Stimulated activated CD8-positive, alpha-beta memory T cell treated with anti-CD3 and anti-CD28 coated beads, Interleukin-12 subunit alpha, Interleukin-12 subunit beta, amount 100 ng/mL, for 24 hours (primary cell): Measurements from ENCODE around the gene SHMT1.
"Not testable (repeated sequence)": the region's sequence is repeated elsewhere in the genome, so short reads cannot be mapped to it uniquely, and the experiment has no call there.

Source experiments
- DNase-seq: peaks from one replicate; pipeline ENCODE4 v3.0.0-alpha.2; 2020; ENCODE audit errors: extremely low read depth

SHMT1 gene

DNA sequence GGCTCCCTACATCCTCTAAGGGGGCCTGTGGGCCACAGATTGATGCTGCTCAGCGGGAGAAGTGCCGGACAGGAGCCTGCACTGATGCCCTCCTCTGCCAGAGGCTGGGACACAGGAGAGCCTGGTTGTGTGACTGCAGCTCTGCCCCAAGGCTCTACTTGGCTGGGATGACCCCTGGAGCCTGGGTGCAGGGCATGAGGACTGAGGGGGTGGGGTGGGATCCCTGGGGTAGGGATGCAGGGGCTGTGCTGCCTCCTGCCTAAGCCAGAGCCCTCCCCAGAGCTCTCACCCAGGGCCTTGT is 14.8 kb upstream of the SHMT1 start:
- no peak for DNase-seq

DNA sequence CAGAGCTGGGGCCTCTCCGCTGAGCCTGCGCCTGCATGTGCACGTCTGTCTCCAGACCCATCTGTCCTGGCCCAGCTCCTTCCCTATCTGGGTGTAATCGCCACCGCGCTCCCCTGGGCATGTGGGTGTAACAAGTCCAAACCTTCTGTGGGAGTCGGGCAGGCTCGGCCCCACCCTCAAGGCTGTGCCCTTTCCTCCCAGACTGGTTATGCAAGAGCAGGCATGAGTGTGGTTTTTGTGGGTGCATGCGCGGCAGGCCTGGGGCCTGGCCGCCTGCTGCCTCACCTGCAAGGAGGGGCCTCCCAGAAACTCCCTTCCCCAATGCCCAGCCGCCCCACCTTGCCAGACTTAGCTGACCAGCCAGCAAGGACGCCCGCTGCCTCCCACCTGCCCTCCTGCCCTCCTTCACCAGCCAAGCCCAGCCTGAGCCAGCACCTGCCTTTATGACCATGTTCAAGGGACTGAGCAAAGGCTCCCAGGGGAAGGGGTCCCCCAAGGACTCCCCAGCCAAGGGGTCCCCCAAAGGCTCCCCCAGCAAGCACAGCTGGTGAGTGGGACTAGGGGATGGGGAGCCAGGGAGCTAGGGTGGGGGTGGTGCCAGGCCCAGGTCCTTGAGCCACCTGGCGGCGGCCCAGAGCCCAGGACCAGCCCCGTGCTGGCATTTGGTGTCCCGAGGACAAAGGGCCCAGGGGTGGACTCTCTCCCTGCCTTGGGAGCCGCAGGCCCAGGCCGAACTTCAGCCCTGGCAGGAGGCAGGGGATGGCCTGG is 14.3 kb upstream of the SHMT1 start, which contains the start of gene EVPLL:
Gene EVPLL, plus strand, starts transcription at position 342 of the 768 bp plus-strand sequence. CDS start 3,160 bp downstream, outside the sequence.
- DNase-seq: no peak

DNA sequence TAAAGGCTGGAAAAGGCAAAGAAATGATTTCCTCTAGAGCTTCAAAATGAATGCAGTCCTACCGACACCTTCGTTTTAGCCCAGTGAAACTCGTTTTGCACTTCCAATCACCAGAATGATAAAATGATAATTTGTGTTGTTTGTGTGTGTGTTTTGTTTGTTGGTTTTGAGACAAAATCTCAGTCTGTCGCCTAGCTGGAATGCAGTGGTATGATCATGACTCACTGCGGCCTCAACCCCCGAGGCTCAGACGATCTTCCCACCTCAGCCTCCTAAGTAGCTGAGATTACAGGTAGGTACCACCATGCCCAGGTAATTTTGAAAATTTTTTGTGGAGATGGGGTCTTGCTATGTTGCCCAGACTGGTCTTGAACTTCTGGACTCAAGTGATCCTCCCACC is 10.9 kb upstream of the SHMT1 start:
- no peak for DNase-seq

- not testable (repeated sequence) for DNase-seq
These were observed 9.8 kb upstream of the SHMT1 start for GRCh38 chr17:18373181-18373580.

DNA sequence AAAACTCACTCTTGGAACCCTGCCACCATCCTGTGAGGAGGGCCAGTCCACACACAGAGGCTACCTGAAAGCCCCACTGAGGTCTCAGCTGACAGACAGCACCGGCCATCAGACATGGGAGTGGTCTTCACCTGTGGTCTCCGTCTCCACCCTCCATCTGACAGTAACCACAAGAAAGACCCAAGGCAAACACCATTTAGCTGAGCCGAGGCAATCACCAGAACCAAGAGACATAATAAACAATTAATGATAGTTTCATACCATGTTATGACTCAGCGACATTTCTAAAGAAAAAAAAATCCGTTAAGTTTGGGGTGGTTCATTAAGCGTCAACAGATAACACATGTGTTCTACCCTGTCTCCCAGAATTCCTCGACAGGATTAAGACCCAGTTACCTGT is 8.1 kb upstream of the SHMT1 start:
- DNase-seq: no peak

DNA sequence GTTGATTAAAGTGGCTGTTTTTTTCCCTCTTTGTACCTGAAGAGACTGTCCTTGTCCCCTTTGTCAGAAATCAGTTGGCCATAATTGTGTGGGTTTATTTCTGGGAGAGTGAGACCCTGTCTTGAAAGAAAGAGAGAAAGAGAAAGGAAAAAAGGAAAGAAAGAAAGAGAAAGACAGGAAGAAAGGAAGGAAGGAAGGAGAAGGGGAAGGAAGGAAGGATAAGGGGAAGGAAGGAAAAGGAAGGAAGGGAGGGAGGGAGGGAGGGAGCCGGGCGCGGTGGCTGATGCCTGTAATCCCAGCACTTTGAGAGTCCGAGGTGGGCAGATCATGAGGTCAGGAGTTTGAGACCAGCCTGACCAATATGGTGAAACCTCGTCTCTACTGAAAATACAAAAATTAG is 7.4 kb upstream of the SHMT1 start:
- DNase-seq: no peak

DNA sequence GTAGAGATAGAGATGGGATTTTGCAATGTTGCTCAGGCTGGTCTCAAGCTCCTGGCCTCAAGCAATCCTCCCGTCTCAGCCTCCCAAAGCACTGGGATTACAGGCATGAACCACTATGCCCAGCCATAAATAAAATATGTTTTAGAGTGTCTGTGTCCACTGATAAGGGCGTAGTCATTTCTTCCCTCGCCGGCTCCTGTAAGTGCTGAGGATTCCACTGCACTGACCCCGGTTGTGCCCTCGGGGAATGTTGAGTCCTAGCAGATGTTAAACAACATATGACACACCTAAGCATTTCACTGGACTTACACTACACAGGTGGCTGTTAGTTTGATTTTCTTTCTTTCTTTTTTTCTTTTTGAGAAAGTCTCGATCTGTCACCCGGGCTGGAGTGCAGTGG is 5.6 kb upstream of the SHMT1 start:
- DNase-seq: no peak

DNA sequence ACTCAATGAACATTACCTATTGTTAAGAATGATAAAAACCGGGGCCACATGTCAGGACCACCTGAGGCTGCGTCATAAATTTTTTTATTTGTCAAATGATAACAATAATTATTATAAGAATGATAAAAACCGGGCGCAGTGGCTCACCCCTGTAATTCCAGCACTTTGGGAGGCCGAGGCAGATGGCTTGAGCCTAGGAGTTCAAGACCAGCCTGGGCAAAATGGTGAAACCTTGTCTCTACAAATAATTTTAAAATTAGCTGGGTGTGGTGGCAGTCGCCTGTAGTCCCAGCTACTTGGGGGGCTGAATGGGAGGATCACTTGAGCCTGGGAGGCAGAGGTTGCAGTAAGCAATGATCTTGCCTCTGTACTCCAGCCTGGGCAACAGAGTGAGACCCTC is 816 bp upstream of the SHMT1 start:
- DNase-seq: no peak

GRCh38 chr17:18362698-18363100 is 651 bp downstream of the SHMT1 start:
- DNase-seq: no peak

- no peak for DNase-seq
These were observed 1.3 kb downstream of the SHMT1 start for GRCh38 chr17:18361837-18362697.

DNA sequence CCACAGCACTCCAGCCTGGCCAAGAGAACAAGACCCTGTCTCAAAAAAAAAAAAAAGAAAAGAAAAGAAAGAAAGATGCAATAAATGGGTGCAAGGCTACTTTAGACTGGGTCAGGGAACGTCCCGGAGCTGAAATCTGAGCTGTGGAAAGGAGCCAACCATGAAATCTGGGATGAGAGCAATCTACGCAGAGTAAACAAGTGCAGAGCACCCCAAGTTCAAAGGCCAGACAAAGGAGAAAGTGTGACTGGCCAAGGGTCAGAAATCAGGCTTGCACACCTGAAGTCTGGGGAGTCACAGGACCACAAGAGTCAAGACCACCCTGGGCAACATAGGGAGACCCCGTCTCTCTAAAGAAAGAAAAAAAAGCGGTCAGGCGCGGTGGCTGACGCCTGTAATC is 2.8 kb downstream of the SHMT1 start:
- no peak for DNase-seq

DNA sequence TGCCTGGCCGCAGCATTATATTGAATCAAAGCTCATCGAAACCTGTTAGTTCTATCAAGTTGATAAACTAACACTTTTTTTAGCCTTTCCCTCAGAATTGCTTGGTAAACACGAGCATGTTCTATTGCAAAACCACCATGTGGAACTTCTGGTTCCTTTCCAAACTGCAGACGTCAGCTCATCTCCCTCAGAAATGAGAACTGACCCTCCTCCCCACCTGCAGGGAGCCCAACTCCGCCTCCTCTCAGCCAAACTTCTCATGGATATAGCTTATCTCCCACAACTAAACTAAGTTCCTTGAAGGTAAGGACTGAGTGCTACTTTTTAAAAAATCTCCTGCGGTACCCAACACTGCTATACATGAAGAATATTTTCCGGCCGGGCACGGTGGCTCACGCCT is 6.7 kb downstream of the SHMT1 start:
- no peak for DNase-seq

GRCh38 chr17:18353541-18353940 is 9.8 kb downstream of the SHMT1 start:
- DNase-seq: no peak

- no peak for DNase-seq
These were observed 19.3 kb downstream of the SHMT1 start for GRCh38 chr17:18344021-18344420.

- no peak for DNase-seq
These were observed 23.4 kb downstream of the SHMT1 start for GRCh38 chr17:18339933-18340332.

- not testable (repeated sequence) for DNase-seq
These were observed 25.2 kb downstream of the SHMT1 start for GRCh38 chr17:18338158-18338557.

DNA sequence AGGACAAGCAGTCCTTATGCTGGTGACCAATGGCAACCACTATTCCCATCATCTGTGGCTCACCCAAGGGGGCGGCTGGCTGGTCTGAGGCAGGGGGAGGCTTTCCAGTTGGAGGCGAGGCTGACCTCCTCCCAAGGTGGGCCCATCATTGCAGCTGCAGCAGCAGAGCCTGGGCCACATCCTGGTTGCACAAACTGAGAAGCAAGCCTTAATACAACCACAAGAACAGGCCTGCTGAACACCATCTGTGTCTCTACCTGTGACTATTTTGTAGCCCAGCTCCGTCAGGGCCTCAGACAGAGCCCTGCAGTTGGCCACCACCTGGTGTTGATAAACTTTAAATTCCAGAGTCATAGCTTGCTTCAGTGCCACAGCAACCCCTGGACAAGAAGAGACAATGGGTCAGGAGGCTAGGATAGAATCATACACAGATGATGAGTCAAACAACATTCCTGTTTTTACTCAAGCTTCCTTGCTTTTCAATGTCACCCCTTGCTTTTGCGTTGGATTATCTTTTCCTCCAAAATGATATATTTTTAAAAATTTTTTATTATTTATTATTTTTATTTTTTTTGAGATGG is 30.4 kb downstream of the SHMT1 start:
- DNase-seq: no peak

DNA sequence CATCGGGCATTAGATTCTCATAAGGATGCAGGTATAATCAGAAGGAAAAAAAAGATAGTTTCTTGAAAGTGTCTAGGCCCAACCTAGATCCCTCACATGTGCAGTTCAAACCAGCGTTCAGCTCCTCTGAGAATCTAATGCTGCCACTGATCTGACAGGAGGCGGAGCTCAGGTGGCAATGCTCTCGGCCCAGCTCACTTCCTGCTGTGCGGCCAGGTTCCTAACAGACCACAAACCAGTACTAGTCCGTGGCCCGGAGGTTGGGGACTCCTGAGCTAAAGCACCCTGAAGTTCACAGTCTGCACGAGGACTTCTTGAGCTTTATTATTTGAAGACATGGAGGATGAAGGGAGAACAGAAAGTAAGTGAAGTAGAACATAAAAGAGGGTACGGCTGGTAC is 31.5 kb downstream of the SHMT1 start:
- no peak for DNase-seq

DNA sequence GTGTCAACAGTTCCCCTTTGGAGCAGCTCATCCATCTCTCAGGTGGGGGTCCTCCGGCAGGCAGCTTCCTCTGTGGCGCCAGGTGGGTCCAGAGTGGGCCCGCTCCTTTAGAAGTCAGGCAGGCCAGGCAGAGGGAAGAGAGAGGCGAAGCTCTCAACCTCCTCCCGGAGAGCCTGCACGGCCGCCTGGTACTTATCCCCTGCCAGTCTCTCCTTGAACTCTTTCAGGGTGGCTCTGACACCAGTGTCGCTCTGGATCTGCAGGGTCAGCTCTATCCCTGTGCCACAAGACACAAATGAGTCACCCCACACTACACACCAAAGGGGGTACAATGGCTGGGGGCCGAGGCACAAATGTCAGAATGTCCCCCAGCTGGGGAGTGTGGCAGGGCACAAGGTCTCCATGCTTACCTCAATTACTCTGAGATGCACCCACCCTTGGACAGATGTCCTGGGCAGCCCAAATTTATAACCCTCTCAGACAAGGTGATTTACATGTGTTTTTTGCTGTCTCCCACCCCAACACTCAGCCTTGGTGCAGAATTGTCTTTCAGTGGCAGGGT is 34.6 kb downstream of the SHMT1 start:
- no peak for DNase-seq

- no peak for DNase-seq
These were observed 35.8 kb downstream of the SHMT1 start for GRCh38 chr17:18327556-18327955.

GRCh38 chr17:18327093-18327492 is 36.3 kb downstream of the SHMT1 start:
- no peak for DNase-seq

DNA sequence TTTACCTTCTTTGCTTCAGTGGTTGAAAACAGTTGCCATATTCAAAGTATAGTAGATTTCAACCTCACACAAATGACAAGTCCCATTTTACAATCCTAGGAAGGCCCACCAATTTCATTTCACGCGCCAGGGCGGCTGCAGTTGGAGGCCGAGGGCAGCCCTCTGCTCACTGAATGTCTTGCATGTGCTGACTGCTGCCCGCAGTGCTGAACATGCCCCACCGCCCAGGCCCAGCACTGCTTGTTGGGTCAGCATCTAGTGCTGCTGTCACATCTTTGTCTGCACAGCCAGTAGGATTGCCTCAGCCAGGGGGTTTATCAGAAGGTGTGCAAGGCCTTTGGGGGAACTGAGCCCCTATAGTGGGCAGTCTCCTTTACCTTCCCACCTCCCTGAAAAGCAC is 36.8 kb downstream of the SHMT1 start:
- no peak for DNase-seq

- DNase-seq: no peak
These were observed 37.3 kb downstream of the SHMT1 start for GRCh38 chr17:18326039-18326438.
